K562 (cell line): ENCODE data around the gene TOX2. TPM values are rescaled to one million over a fixed set of nuclear protein-coding genes. Genes with fewer than 3 reads are reported as not detected.

Experiments
- ATAC-seq: fragments of 200-7000 bp; cut with Tn5 transposase; 3 replicates; pipeline ENCODE4 v1.9.1; 2020; ENCODE audit warnings: moderate library complexity
- BruUV-seq: library from RNA; stranded (reverse); fragments of 400-500 nt; replicated peaks from 2 replicates; lab custom pipeline; 2021; lab: Mats Ljungman, UMichigan
- CTCF ChIA-PET: fragments of 300-600 bp; formaldehyde crosslinking; extraction: SDS; loops from one replicate; lab custom pipeline; 2021; ENCODE audit warnings: low intra/inter-chr PET ratio; lab: Yijun Ruan, JAX
- POLR2A ChIA-PET: fragments of 300-600, 350-650 bp; sonication (Branson Sonifier 250); formaldehyde crosslinking; extraction: SDS; loops from one replicate; lab custom pipeline; 2021; ENCODE audit warnings: antibody characterized with exemption, inconsistent platforms; lab: Yijun Ruan, JAX
- DNase-seq, 4 experiments: peaks; one replicate each; pipeline versions ENCODE4 v3.0.0 to v3.0.0-alpha.2; 2011 to 2018; ENCODE audit warnings: low spot score in 3 of 4, mixed read lengths in 3 of 4; ENCODE audit errors: extremely low read depth in 1 of 4
- FAIRE-seq: peaks from 2 replicates; lab custom pipeline; 2011; peaks lifted over from hg19 to GRCh38; lab: Jason Lieb, UNC
- H2AFZ ChIP-seq: 2 replicates; pipeline ENCODE4 v1.6.0; 2011; ENCODE audit warnings: low read depth, low read length, control low read depth, inconsistent platforms
- H3K27ac ChIP-seq: fragments of 200-600 bp; 3 replicates; pipeline ENCODE4 v1.8.0; 2011; ENCODE audit warnings: low read depth, mild to moderate bottlenecking, control low read depth, inconsistent platforms, low read length, moderate library complexity, mixed read lengths; ENCODE audit errors: extremely low read depth
- H3K27me3 ChIP-seq, 2 experiments: fragments of 300-600 bp in 1 of 2; 2 replicates in 1 of 2; 3 replicates in 1 of 2; pipeline versions ENCODE4 v1.6.0 to v1.8.0; 2011; ENCODE audit warnings: inconsistent platforms in 2 of 2, low read length in 2 of 2, mild to moderate bottlenecking in 1 of 2, mixed read lengths in 1 of 2, moderate library complexity in 1 of 2; ENCODE audit not compliant: control insufficient read depth in 2 of 2, insufficient read depth in 2 of 2
- H3K36me3 ChIP-seq: fragments of 300-600 bp; 3 replicates; pipeline ENCODE4 v1.8.0; 2011; ENCODE audit warnings: mild to moderate bottlenecking, low read length, inconsistent platforms; ENCODE audit not compliant: control insufficient read depth, insufficient read depth
- H3K4me1 ChIP-seq, 2 experiments: fragments of 200-600 bp in 1 of 2; replicated peaks in 1 of 2; 2 replicates in 1 of 2; 3 replicates in 1 of 2; pipeline versions ENCODE4 v1.5.1 to v1.8.0; 2011; ENCODE audit warnings: inconsistent platforms in 2 of 2, low read length in 2 of 2, mild to moderate bottlenecking in 1 of 2, mixed read lengths in 1 of 2, moderate library complexity in 1 of 2; ENCODE audit not compliant: control insufficient read depth in 2 of 2, insufficient read depth in 2 of 2
- H3K4me2 ChIP-seq: 2 replicates; pipeline ENCODE4 v1.6.1; 2011; ENCODE audit warnings: low read length, control low read depth, inconsistent platforms, mixed read lengths; ENCODE audit not compliant: insufficient read depth
- H3K4me3 ChIP-seq: fragments of 200-600 bp; sonication (generic), shearing (Covaris generic); 2 replicates; pipeline ENCODE4 v1.5.1; 2016; ENCODE audit warnings: control low read depth, inconsistent platforms
- H3K79me2 ChIP-seq: fragments of 200-600 bp; 3 replicates; pipeline ENCODE4 v1.8.0; 2011; ENCODE audit warnings: low read length, inconsistent platforms; ENCODE audit not compliant: control insufficient read depth, insufficient read depth
- H3K9ac ChIP-seq, 2 experiments: 2 replicates each; pipeline versions ENCODE4 v1.6.0 to v1.6.1; 2011; ENCODE audit warnings: low read depth in 2 of 2, low read length in 2 of 2, control low read depth in 1 of 2, inconsistent platforms in 1 of 2, mild to moderate bottlenecking in 1 of 2, mixed read lengths in 1 of 2; ENCODE audit not compliant: insufficient read depth in 1 of 2
- H3K9me1 ChIP-seq: one replicate; pipeline ENCODE4 v1.6.0; 2011; ENCODE audit warnings: inconsistent platforms, mild to moderate bottlenecking, low read length, moderate library complexity; ENCODE audit not compliant: control insufficient read depth, insufficient read depth
- H3K9me3 ChIP-seq: replicated peaks from 2 replicates; pipeline ENCODE4 v1.5.1; 2011; ENCODE audit warnings: low read depth, low read length, inconsistent platforms; ENCODE audit not compliant: control insufficient read depth, insufficient read depth
- H4K20me1 ChIP-seq: replicated peaks from 2 replicates; pipeline ENCODE4 v1.6.1; 2011; ENCODE audit warnings: low read length, inconsistent platforms, mixed read lengths; ENCODE audit not compliant: control insufficient read depth, insufficient read depth
- CBX5 ChIP-seq: IDR thresholded peaks from 2 replicates; pipeline ENCODE4 v1.6.1; 2014; ENCODE audit warnings: low read depth, borderline replicate concordance
- FOXJ3 ChIP-seq: sonication (generic); formaldehyde crosslinking; IDR thresholded peaks from 2 replicates; pipeline ENCODE4 v1.4.0; 2020; ENCODE audit warnings: mild to moderate bottlenecking, missing genetic modification reagents
- HDAC3 ChIP-seq: fragments of 450-650 bp; IDR thresholded peaks from 2 replicates; pipeline ENCODE4 v1.6.1; 2018; ENCODE audit warnings: borderline replicate concordance, mild to moderate bottlenecking, moderate library complexity; ENCODE audit not compliant: partially characterized antibody
- HIVEP1 ChIP-seq: fragments of 250-450 bp; sonication (Bioruptor Pico); IDR thresholded peaks from 2 replicates; pipeline ENCODE4 v1.4.0; 2020; ENCODE audit warnings: mild to moderate bottlenecking
- IFI16 ChIP-seq: fragments of 250-450 bp; sonication (Bioruptor Pico); IDR thresholded peaks from 2 replicates; pipeline ENCODE4 v2.1.2; 2022; ENCODE audit warnings: mild to moderate bottlenecking, inconsistent platforms
- MAZ ChIP-seq, 2 experiments: fragments of 450-650 bp in 1 of 2; sonication (generic) in 1 of 2; formaldehyde crosslinking; IDR thresholded peaks in 1 of 2; conservative IDR thresholded peaks in 1 of 2; 2 replicates each; pipeline versions ENCODE4 v1.4.0 to v1.5.0; 2020; ENCODE audit warnings: mild to moderate bottlenecking in 1 of 2, missing genetic modification reagents in 1 of 2
- SMAD1 ChIP-seq: fragments of 150-350 bp; IDR thresholded peaks from 2 replicates; pipeline ENCODE4 v1.6.1; 2014; ENCODE audit warnings: low read length, low read depth; ENCODE audit not compliant: partially characterized antibody
- ZNF324 ChIP-seq: fragments of 250-450 bp; sonication (Bioruptor Pico); IDR thresholded peaks from 2 replicates; pipeline ENCODE4 v1.4.0; 2020; ENCODE audit warnings: mild to moderate bottlenecking
- WGBS: fragments of 100-300 bp; shearing (Covaris generic); methylation state at CpG from one replicate; pipeline ENCODE4 v1.1.6; 2016; ENCODE audit warnings: low coverage, mixed read lengths; ENCODE audit not compliant: insufficient coverage; ENCODE audit errors: missing lambda C conversion rate; 5-methylcytosine and 5-hydroxymethylcytosine counted together
- in situ Hi-C: fragments of 300-500 bp; cut with MboI; formaldehyde crosslinking; loops from 4 replicates; pipeline ENCODE4 v1.15.0; 2018; ENCODE audit warnings: inconsistent platforms, mixed read lengths
- intact Hi-C: fragments of 100-400 bp; cut with micrococcal nuclease; formaldehyde crosslinking; loops from 2 replicates; pipeline ENCODE4 v1.14.2; 2022
- polyA plus RNA-seq, 8 experiments: library from polyadenylated mRNA; depleted of rRNA in 4 of 8; stranded (reverse) in 5 of 8; unstranded in 3 of 8; fragments of >200 nt; fragmentation: Nextera tagmentation in 2 of 8; fragmentation: Illumina TruSeq in 1 of 8; extraction: Ambion mirVana in 2 of 8; extraction: Trizol in 1 of 8; gene quantifications; 2 replicates each; pipeline versions ENCODE4 v1.2.1 to v1.2.3, GENCODE V29; 2011 to 2014; ENCODE audit warnings: inconsistent platforms in 1 of 8, missing spikeins in 1 of 8
- total RNA-seq, 7 experiments: library from RNA; depleted of rRNA in 6 of 7; stranded (reverse); fragments of >200 nt in 6 of 7; fragmentation: Illumina TruSeq in 2 of 7; extraction: Trizol in 2 of 7; gene quantifications; 2 replicates each; pipeline versions ENCODE4 v1.2.1 to v1.2.3, GENCODE V29; 2011 to 2021; ENCODE audit warnings: low replicate concordance in 1 of 7
- TF ChIP-seq, protein P1 (sequence below): fragments of 250-450 bp; sonication (Bioruptor Pico); IDR thresholded peaks from 2 replicates; pipeline ENCODE4 v1.8.0; 2021; ENCODE audit warnings: mild to moderate bottlenecking, moderate library complexity
- TF ChIP-seq, protein P2 (sequence below): fragments of 450-650 bp; formaldehyde crosslinking; IDR thresholded peaks from 2 replicates; pipeline ENCODE4 v1.4.0; 2022; ENCODE audit warnings: missing genetic modification characterization
- TF ChIP-seq, protein P3 (sequence below): fragments of 250-450 bp; sonication (Bioruptor Pico); IDR thresholded peaks from 2 replicates; pipeline ENCODE4 v1.5.0; 2022; ENCODE audit warnings: mild to moderate bottlenecking
- TF ChIP-seq, protein P4 (sequence below): sonication (generic); formaldehyde crosslinking; IDR thresholded peaks from 2 replicates; pipeline ENCODE4 v1.8.1; 2023; ENCODE audit warnings: mild to moderate bottlenecking, missing genetic modification reagents

Gene TOX2
- total and polyA plus RNA-seq, 9 of the 15 experiments (the other 6 are each of a cell fraction or from before 2014, with no cell fraction given) = not detected

DNA sequence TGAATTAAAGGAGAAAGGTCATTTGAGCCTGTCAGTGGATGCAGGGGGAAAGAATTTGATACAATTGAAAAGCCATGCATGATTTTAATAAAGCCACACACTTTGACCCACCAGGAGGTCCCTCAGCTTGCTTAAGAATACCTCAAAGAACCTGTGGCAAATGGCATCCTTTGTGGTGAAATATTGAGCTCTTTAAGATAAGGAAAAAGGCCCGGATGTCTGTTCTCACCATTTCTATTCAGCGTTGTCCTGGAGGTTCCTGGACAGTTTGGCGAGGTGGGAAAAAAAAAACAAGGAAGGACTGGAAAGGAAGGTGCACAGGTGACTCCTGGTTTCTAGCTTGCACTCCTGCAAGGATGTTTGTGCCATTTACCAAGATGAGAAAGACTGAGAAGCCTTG is 91.0 kb downstream of the TOX2 start (continued):
- TF ChIP-seq, protein P1, sequence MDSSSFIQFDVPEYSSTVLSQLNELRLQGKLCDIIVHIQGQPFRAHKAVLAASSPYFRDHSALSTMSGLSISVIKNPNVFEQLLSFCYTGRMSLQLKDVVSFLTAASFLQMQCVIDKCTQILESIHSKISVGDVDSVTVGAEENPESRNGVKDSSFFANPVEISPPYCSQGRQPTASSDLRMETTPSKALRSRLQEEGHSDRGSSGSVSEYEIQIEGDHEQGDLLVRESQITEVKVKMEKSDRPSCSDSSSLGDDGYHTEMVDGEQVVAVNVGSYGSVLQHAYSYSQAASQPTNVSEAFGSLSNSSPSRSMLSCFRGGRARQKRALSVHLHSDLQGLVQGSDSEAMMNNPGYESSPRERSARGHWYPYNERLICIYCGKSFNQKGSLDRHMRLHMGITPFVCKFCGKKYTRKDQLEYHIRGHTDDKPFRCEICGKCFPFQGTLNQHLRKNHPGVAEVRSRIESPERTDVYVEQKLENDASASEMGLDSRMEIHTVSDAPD (CRISPR knock-in tag) = no peak
- TF ChIP-seq IFI16 (CRISPR knock-in tag) = no peak
- TF ChIP-seq ZNF324 (CRISPR knock-in tag) = no peak
- TF ChIP-seq HDAC3 = no peak
- no peak for TF ChIP-seq MAZ (CRISPR knock-in tag; conservative IDR thresholded peaks at IDR 0.05 in 1 of 2, IDR thresholded peaks at IDR 0.05 in 1 of 2)
- TF ChIP-seq, protein P2, sequence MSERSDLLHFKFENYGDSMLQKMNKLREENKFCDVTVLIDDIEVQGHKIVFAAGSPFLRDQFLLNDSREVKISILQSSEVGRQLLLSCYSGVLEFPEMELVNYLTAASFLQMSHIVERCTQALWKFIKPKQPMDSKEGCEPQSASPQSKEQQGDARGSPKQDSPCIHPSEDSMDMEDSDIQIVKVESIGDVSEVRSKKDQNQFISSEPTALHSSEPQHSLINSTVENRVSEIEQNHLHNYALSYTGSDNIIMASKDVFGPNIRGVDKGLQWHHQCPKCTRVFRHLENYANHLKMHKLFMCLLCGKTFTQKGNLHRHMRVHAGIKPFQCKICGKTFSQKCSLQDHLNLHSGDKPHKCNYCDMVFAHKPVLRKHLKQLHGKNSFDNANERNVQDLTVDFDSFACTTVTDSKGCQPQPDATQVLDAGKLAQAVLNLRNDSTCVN (CRISPR knock-in tag) = no peak
- no peak for TF ChIP-seq HIVEP1 (CRISPR knock-in tag)

DNA sequence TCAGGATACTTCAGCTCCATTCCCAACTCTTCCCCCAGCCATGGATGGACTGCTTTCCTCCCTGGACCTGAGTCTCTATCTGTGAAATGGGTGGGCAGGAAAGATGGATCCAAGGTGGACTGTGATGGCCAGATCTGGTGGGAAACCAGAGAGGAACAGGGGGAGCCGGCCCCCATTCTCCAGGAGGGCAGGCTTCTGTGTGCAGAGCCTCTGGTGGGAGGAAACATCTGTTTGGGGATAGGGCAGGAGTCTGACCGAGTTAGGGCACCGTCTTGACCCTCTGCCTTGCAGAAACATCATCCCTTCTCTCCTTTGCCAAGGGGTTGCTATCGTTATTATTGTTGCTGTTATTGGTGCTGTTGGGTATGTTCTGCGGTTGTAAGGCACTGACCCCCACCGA is 91.5 kb downstream of the TOX2 start:
- ATAC-seq (no peak), DNase-seq (no peak), FAIRE-seq (no peak)
- Histone ChIP-seq H4K20me1 (no peaks in the 10 kb centered on the region; the same call in 1 of the 2 replicates), H3K9me1 (no peaks in the 10 kb centered on the region), H3K27me3 (peaks cover 0 to 23% of the 10 kb centered on the region in 2 experiments; a peak in 3 of 5 replicates), H3K27ac (no peak overlapping the region), H2AFZ (no peak overlapping the region), H3K36me3 (no peaks in the 10 kb centered on the region), H3K9ac (no peak overlapping the region), H3K4me3 (no peak overlapping the region), H3K4me1 (peaks cover 12 to 19% of the 10 kb centered on the region in 2 experiments; a peak in 4 of 5 replicates), H3K9me3 (no peaks in the 10 kb centered on the region), H3K4me2 (no peak overlapping the region), H3K79me2 (no peaks in the 10 kb centered on the region)
- no TSS peak for BruUV-seq
- ChIA-PET POLR2A (no interaction called here), CTCF (no interaction called here)
- 10% methylated on average over 6 of the region's 6 CpGs for WGBS
- intact Hi-C loops = no loop called here
- in situ Hi-C loops = no loop called here
- no peak for TF ChIP-seq CBX5
- TF ChIP-seq, protein P3, sequence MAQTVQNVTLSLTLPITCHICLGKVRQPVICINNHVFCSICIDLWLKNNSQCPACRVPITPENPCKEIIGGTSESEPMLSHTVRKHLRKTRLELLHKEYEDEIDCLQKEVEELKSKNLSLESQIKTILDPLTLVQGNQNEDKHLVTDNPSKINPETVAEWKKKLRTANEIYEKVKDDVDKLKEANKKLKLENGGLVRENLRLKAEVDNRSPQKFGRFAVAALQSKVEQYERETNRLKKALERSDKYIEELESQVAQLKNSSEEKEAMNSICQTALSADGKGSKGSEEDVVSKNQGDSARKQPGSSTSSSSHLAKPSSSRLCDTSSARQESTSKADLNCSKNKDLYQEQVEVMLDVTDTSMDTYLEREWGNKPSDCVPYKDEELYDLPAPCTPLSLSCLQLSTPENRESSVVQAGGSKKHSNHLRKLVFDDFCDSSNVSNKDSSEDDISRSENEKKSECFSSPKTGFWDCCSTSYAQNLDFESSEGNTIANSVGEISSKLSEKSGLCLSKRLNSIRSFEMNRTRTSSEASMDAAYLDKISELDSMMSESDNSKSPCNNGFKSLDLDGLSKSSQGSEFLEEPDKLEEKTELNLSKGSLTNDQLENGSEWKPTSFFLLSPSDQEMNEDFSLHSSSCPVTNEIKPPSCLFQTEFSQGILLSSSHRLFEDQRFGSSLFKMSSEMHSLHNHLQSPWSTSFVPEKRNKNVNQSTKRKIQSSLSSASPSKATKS (CRISPR knock-in tag) = no peak
- TF ChIP-seq, protein P4, sequence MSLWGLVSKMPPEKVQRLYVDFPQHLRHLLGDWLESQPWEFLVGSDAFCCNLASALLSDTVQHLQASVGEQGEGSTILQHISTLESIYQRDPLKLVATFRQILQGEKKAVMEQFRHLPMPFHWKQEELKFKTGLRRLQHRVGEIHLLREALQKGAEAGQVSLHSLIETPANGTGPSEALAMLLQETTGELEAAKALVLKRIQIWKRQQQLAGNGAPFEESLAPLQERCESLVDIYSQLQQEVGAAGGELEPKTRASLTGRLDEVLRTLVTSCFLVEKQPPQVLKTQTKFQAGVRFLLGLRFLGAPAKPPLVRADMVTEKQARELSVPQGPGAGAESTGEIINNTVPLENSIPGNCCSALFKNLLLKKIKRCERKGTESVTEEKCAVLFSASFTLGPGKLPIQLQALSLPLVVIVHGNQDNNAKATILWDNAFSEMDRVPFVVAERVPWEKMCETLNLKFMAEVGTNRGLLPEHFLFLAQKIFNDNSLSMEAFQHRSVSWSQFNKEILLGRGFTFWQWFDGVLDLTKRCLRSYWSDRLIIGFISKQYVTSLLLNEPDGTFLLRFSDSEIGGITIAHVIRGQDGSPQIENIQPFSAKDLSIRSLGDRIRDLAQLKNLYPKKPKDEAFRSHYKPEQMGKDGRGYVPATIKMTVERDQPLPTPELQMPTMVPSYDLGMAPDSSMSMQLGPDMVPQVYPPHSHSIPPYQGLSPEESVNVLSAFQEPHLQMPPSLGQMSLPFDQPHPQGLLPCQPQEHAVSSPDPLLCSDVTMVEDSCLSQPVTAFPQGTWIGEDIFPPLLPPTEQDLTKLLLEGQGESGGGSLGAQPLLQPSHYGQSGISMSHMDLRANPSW (CRISPR knock-in tag) = no peak
- TF ChIP-seq SMAD1 = no peak
- no peak for TF ChIP-seq FOXJ3 (CRISPR knock-in tag)
